Astrocyte (in vitro differentiated cells and primary cell): ENCODE measurements around the gene RUNX1. TPM values are rescaled to one million over a fixed set of nuclear protein-coding genes. Genes with fewer than 3 reads are reported as not detected.

Source experiments
- DNase-seq: peaks from one replicate; pipeline ENCODE4 v3.0.0-alpha.2; 2010; ENCODE audit warnings: low read depth
- FAIRE-seq: peaks from 2 replicates; lab custom pipeline; 2011; peaks lifted over from hg19 to GRCh38; lab: Jason Lieb, UNC
- H2AFZ ChIP-seq: 2 replicates; pipeline ENCODE4 v1.6.0; 2012; ENCODE audit warnings: low read depth, low read length, inconsistent platforms
- H3K27ac ChIP-seq: 2 replicates; pipeline ENCODE4 v1.5.1; 2011; ENCODE audit warnings: low read depth, low read length, inconsistent platforms
- H3K27me3 ChIP-seq: 2 replicates; pipeline ENCODE4 v1.6.0; 2011; ENCODE audit warnings: low read length, inconsistent platforms; ENCODE audit not compliant: insufficient read depth
- H3K36me3 ChIP-seq: 2 replicates; pipeline ENCODE4 v1.5.1; 2011; ENCODE audit warnings: low read length, inconsistent platforms; ENCODE audit not compliant: insufficient read depth
- H3K4me1 ChIP-seq: 2 replicates; pipeline ENCODE4 v1.5.1; 2011; ENCODE audit warnings: low read length, inconsistent platforms; ENCODE audit not compliant: insufficient read depth
- H3K4me2 ChIP-seq: 2 replicates; pipeline ENCODE4 v1.6.0; 2012; ENCODE audit warnings: low read length, inconsistent platforms
- H3K4me3 ChIP-seq: 2 replicates; pipeline ENCODE4 v1.5.1; 2011; ENCODE audit warnings: low read depth, mild to moderate bottlenecking, low read length, inconsistent platforms; ENCODE audit not compliant: insufficient read depth
- H3K79me2 ChIP-seq: 2 replicates; pipeline ENCODE4 v1.6.0; 2012; ENCODE audit warnings: mild to moderate bottlenecking, low read length, inconsistent platforms; ENCODE audit not compliant: insufficient read depth
- H3K9ac ChIP-seq: 2 replicates; pipeline ENCODE4 v1.6.0; 2012; ENCODE audit warnings: mild to moderate bottlenecking, low read length, inconsistent platforms
- H3K9me3 ChIP-seq: 2 replicates; pipeline ENCODE4 v1.5.1; 2012; ENCODE audit warnings: low read depth, mild to moderate bottlenecking, low read length, inconsistent platforms; ENCODE audit not compliant: insufficient read depth
- H4K20me1 ChIP-seq: 2 replicates; pipeline ENCODE4 v1.6.0; 2012; ENCODE audit warnings: low read length, inconsistent platforms; ENCODE audit not compliant: insufficient read depth
- H3K27ac Mint-ChIP-seq: one replicate; pipeline ENCODE4 v1.8.0; 2021; ENCODE audit warnings: mild to moderate bottlenecking, mixed read lengths; ENCODE audit not compliant: unreplicated experiment
- H3K27me3 Mint-ChIP-seq: one replicate; pipeline ENCODE4 v1.8.0; 2021; ENCODE audit warnings: low read depth, mixed read lengths; ENCODE audit not compliant: unreplicated experiment
- H3K36me3 Mint-ChIP-seq: one replicate; pipeline ENCODE4 v1.8.0; 2021; ENCODE audit warnings: low read depth, mixed read lengths; ENCODE audit not compliant: unreplicated experiment
- H3K4me1 Mint-ChIP-seq: one replicate; pipeline ENCODE4 v1.8.0; 2021; ENCODE audit warnings: low read depth, mixed read lengths; ENCODE audit not compliant: unreplicated experiment
- H3K4me3 Mint-ChIP-seq: one replicate; pipeline ENCODE4 v1.8.0; 2021; ENCODE audit warnings: mild to moderate bottlenecking, moderate library complexity, mixed read lengths; ENCODE audit not compliant: unreplicated experiment
- H3K9me3 Mint-ChIP-seq: one replicate; pipeline ENCODE4 v1.8.0; 2021; ENCODE audit warnings: mild to moderate bottlenecking, mixed read lengths; ENCODE audit not compliant: unreplicated experiment
- EZH2 ChIP-seq: IDR thresholded peaks from 2 replicates; pipeline ENCODE4 v1.6.1; 2012; ENCODE audit warnings: mild to moderate bottlenecking, low read length, inconsistent platforms; ENCODE audit not compliant: insufficient read depth
- total RNA-seq: library from RNA; stranded (reverse); gene quantifications from 2 replicates; pipeline ENCODE4 v1.2.1, GENCODE V29; 2021
- TF ChIP-seq, protein P1 (sequence below): IDR thresholded peaks from 2 replicates; pipeline ENCODE4 v1.5.1; 2011; ENCODE audit warnings: low read depth, mild to moderate bottlenecking, inconsistent platforms, low read length, moderate library complexity; ENCODE audit not compliant: insufficient read depth

The RUNX1 gene
- total RNA-seq, 1 donor from 2014 or later = 84.6 TPM

DNA sequence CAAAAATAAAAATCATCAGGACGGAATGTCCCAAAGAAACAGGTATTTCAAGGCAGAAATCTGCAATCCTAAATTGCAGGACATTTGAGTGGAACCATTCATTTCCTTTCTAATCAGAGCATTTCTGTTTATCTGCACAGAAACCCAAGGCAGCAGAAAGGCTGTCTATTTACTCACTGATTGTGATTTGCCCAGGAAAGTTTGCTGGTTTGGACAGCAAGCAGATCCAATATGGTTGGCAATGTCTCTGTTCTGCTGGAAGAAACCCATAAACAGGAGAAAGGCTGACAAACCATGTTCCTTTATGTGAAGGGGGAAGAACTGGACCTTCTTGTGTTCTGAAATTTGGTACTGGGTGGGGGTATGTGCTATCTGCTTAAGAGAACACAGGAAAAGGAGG, 260.2 kb downstream of the RUNX1 start:
- no peak overlapping the region for H3K4me3 ChIP-seq
- H4K20me1 ChIP-seq = peaks cover 30% of the 10 kb centered on the region
- no peak overlapping the region for H2AFZ ChIP-seq
- no peak for DNase-seq
- no peak overlapping the region for H3K9ac ChIP-seq
- H3K27ac ChIP-seq = no peak overlapping the region
- H3K36me3 ChIP-seq = peaks cover 9% of the 10 kb centered on the region
- no peaks in the 10 kb centered on the region for H3K79me2 ChIP-seq
- Mint-ChIP-seq H3K27me3 (no peaks in the 10 kb centered on the region), H3K36me3 (no peaks in the 10 kb centered on the region), H3K4me1 (peaks cover 2% of the 10 kb centered on the region), H3K4me3 (no peak overlapping the region), H3K27ac (no peak overlapping the region), H3K9me3 (no peaks in the 10 kb centered on the region)
- TF ChIP-seq, protein P1, sequence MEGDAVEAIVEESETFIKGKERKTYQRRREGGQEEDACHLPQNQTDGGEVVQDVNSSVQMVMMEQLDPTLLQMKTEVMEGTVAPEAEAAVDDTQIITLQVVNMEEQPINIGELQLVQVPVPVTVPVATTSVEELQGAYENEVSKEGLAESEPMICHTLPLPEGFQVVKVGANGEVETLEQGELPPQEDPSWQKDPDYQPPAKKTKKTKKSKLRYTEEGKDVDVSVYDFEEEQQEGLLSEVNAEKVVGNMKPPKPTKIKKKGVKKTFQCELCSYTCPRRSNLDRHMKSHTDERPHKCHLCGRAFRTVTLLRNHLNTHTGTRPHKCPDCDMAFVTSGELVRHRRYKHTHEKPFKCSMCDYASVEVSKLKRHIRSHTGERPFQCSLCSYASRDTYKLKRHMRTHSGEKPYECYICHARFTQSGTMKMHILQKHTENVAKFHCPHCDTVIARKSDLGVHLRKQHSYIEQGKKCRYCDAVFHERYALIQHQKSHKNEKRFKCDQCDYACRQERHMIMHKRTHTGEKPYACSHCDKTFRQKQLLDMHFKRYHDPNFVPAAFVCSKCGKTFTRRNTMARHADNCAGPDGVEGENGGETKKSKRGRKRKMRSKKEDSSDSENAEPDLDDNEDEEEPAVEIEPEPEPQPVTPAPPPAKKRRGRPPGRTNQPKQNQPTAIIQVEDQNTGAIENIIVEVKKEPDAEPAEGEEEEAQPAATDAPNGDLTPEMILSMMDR = no peak
- FAIRE-seq = no peak
- no peaks in the 10 kb centered on the region for H3K27me3 ChIP-seq
- H3K4me1 ChIP-seq = no peaks in the 10 kb centered on the region
- no peaks in the 10 kb centered on the region for H3K9me3 ChIP-seq
- H3K4me2 ChIP-seq = no peak overlapping the region

DNA sequence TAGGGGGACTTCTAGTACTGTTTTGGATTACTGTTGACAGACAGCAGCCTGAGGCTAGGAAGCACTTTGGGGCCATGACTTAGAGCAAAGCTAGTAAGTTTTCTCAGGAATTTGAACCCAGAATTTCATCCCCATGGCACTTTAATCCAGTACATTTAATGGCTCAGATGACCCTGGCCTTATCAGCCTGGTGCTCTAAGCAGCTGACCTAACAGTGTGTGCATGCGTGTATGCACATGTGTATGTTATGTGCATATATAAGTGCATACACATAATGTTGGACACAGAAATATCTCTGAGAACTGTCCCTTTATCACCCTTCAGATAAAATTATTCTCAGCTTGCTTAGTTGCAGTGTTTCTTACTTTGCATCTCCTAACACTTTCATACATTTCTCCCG, 265.3 kb downstream of the RUNX1 start:
- Histone ChIP-seq H3K9ac (no peak overlapping the region), H2AFZ (no peak overlapping the region), H3K36me3 (no peaks in the 10 kb centered on the region), H3K27ac (no peak overlapping the region), H3K4me1 (no peaks in the 10 kb centered on the region), H4K20me1 (peaks cover 4% of the 10 kb centered on the region), H3K27me3 (no peaks in the 10 kb centered on the region), H3K4me3 (no peak overlapping the region), H3K9me3 (no peaks in the 10 kb centered on the region), H3K79me2 (no peaks in the 10 kb centered on the region), H3K4me2 (no peak overlapping the region)
- FAIRE-seq (no peak), DNase-seq (no peak)
- no peak overlapping the region for H3K4me3 Mint-ChIP-seq
- H3K27ac Mint-ChIP-seq = no peak overlapping the region
- TF ChIP-seq EZH2 = no peak
- peaks cover 2% of the 10 kb centered on the region for H3K9me3 Mint-ChIP-seq
- no peaks in the 10 kb centered on the region for H3K27me3 Mint-ChIP-seq
- peaks cover 5% of the 10 kb centered on the region for H3K4me1 Mint-ChIP-seq
- H3K36me3 Mint-ChIP-seq = no peaks in the 10 kb centered on the region

DNA sequence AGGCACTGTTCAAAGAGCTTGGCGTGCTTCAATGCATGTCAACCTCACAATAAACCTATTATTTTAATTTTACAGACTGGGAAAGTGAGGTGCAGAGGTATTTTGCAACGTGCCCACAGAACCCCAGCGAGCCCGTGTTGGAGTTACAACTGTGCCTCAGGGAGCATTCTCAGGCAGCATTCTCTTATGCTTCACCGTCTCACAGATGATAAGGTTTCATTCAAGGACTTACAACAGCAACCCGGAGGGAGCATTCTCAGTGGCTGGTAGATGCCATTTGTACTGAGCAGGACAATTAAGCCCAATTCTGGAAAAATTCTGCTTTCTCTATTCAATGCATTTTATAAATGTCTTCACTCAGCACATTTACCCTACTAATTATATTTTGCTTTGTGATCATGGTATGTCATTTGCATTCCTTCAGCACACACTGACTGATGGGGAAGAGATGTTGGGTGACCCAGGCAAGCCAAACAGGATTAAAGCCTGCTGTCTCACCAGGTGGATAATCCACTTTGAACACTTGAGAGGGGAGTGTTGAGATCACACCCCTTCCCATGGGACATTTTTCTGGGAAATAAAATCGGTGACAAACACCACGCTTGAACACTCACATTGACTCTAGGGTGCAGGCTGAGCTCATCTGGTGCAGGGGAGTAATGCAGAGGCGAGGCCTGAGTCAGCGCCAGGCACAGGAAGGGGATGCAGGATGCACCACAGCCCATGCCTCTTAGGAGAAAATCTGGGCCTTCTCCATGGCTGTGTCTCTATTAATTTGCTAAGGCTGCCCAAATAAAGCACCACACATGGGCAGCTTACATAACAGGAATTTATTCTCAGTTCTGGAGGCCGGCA, 266.4 kb downstream of the RUNX1 start:
- Histone ChIP-seq H3K9me3 (no peaks in the 10 kb centered on the region), H4K20me1 (peaks cover under 1% of the 10 kb centered on the region), H3K4me1 (no peaks in the 10 kb centered on the region), H3K27me3 (no peaks in the 10 kb centered on the region), H2AFZ (no peak overlapping the region), H3K36me3 (no peaks in the 10 kb centered on the region), H3K4me2 (no peak overlapping the region), H3K9ac (no peak overlapping the region), H3K79me2 (no peaks in the 10 kb centered on the region), H3K4me3 (no peak overlapping the region), H3K27ac (no peak overlapping the region)
- H3K27me3 Mint-ChIP-seq = no peaks in the 10 kb centered on the region
- H3K4me3 Mint-ChIP-seq = no peak overlapping the region
- peaks cover 3% of the 10 kb centered on the region for H3K4me1 Mint-ChIP-seq
- peaks cover 2% of the 10 kb centered on the region for H3K36me3 Mint-ChIP-seq
- H3K27ac Mint-ChIP-seq = no peak overlapping the region
- FAIRE-seq (no peak), DNase-seq (no peak)
- TF ChIP-seq, protein P1 = no peak
- no peak for TF ChIP-seq EZH2
- peaks cover 2% of the 10 kb centered on the region for H3K9me3 Mint-ChIP-seq
